Thymus (tissue), 11 donors: ENCODE data around the gene ARHGAP15. TPM values are rescaled to one million over a fixed set of nuclear protein-coding genes. Genes with fewer than 3 reads are reported as not detected.

Experiments
- DNase-seq, 9 donors: peaks; one replicate each; pipeline ENCODE4 v3.0.0-alpha.2; 2013; ENCODE audit warnings: low spot score in 9 of 9, low read depth in 6 of 9, missing footprints in 1 of 9
- H3K27ac ChIP-seq, 2 donors: one replicate each; pipeline ENCODE4 v1.5.1; 2013; ENCODE audit warnings: control low read depth in 1 of 2, low read depth in 1 of 2, low read length in 1 of 2, mild to moderate bottlenecking in 1 of 2, moderate library complexity in 1 of 2
- H3K27me3 ChIP-seq, 2 donors: one replicate each; pipeline ENCODE4 v1.5.1; 2013; ENCODE audit warnings: low read length in 1 of 2; ENCODE audit not compliant: control insufficient read depth in 2 of 2, insufficient read depth in 1 of 2
- H3K36me3 ChIP-seq, 2 donors: one replicate each; pipeline ENCODE4 v1.5.1; 2013; ENCODE audit warnings: low read length in 1 of 2, mild to moderate bottlenecking in 1 of 2, moderate library complexity in 1 of 2; ENCODE audit not compliant: control insufficient read depth in 2 of 2, insufficient read depth in 2 of 2
- H3K4me1 ChIP-seq, 2 donors: one replicate each; pipeline ENCODE4 v1.5.1; 2013; ENCODE audit warnings: low read length in 2 of 2; ENCODE audit not compliant: control insufficient read depth in 2 of 2, insufficient read depth in 2 of 2
- H3K4me3 ChIP-seq, 2 donors: one replicate each; pipeline ENCODE4 v1.5.1; 2013; ENCODE audit warnings: low read length in 2 of 2, control low read depth in 1 of 2, mild to moderate bottlenecking in 1 of 2
- H3K9me3 ChIP-seq, 2 donors: one replicate each; pipeline ENCODE4 v1.5.1; 2013; ENCODE audit warnings: low read length in 1 of 2, mild to moderate bottlenecking in 1 of 2; ENCODE audit not compliant: control insufficient read depth in 2 of 2, insufficient read depth in 1 of 2
- WGBS: extraction: QIAGEN DNeasy Blood & Tissue Kit; methylation state at CpG from one replicate; pipeline ENCODE4 v1.1.7; 2013; 5-methylcytosine and 5-hydroxymethylcytosine counted together
- polyA plus RNA-seq: library from polyadenylated mRNA; stranded (reverse); fragments of 200-250 nt; gene quantifications from one replicate; pipeline ENCODE4 v1.2.3, GENCODE V29; 2013
- total RNA-seq: library from RNA; stranded (reverse); fragments of 120-200 nt; gene quantifications from one replicate; pipeline ENCODE4 v1.2.4, GENCODE V29; 2013
- donor health status: healthy.

ARHGAP15 gene
- total and polyA plus RNA-seq, 2 donors: 55.8 to 182 TPM

- no peak overlapping the region for H3K27ac ChIP-seq
Measured at GRCh38 chr2:143608758-143609157, 479.5 kb downstream of the ARHGAP15 start.

GRCh38 chr2:143611336-143611735 is 482.1 kb downstream of the ARHGAP15 start:
- Histone ChIP-seq H3K4me1 (peaks cover 0 to 8% of the 10 kb centered on the region in 2 donors), H3K27me3 (no peaks in the 10 kb centered on the region), H3K36me3 (peaks cover 0 to 11% of the 10 kb centered on the region in 2 donors), H3K27ac (no peak overlapping the region), H3K9me3 (no peaks in the 10 kb centered on the region), H3K4me3 (no peak overlapping the region)
- WGBS: 97% methylated on average over 4 of the region's 4 CpGs
- no peak for DNase-seq

More at GRCh38 chr2:143608758-143609157, 479.5 kb downstream of the ARHGAP15 start:
- Histone ChIP-seq H3K27me3 (no peaks in the 10 kb centered on the region), H3K36me3 (peaks cover 0 to 11% of the 10 kb centered on the region in 2 donors), H3K4me3 (no peak overlapping the region), H3K4me1 (peaks cover 0 to 8% of the 10 kb centered on the region in 2 donors), H3K9me3 (no peaks in the 10 kb centered on the region)
- peak in 4 of 9 donors; percentile 5 to 61 (median 18) for DNase-seq

GRCh38 chr2:143615562-143615961 is 486.3 kb downstream of the ARHGAP15 start:
- no peaks in the 10 kb centered on the region for H3K27me3 ChIP-seq
- no peak overlapping the region for H3K27ac ChIP-seq
- WGBS: 96% methylated on average over 4 of the region's 4 CpGs
- no peaks in the 10 kb centered on the region for H3K4me1 ChIP-seq
- no peak overlapping the region for H3K4me3 ChIP-seq
- no peaks in the 10 kb centered on the region for H3K9me3 ChIP-seq
- H3K36me3 ChIP-seq: peaks cover 0 to 5% of the 10 kb centered on the region in 2 donors
- no peak for DNase-seq

GRCh38 chr2:143616452-143616851 is 487.2 kb downstream of the ARHGAP15 start:
- no peak overlapping the region for H3K4me3 ChIP-seq
- no peak overlapping the region for H3K27ac ChIP-seq
- H3K4me1 ChIP-seq: no peaks in the 10 kb centered on the region
- H3K36me3 ChIP-seq: peaks cover 0 to 5% of the 10 kb centered on the region in 2 donors
- H3K9me3 ChIP-seq: no peaks in the 10 kb centered on the region
- peak in 1 of 9 donors; percentile 19 for DNase-seq
- 20% methylated on average over 6 of the region's 6 CpGs for WGBS
- H3K27me3 ChIP-seq: no peaks in the 10 kb centered on the region

GRCh38 chr2:143617803-143618415 is 488.7 kb downstream of the ARHGAP15 start:
- WGBS: over 99% methylated on average over 2 of the region's 2 CpGs
- H3K27me3 ChIP-seq: no peaks in the 10 kb centered on the region

GRCh38 chr2:143622106-143622505 is 492.9 kb downstream of the ARHGAP15 start:
- WGBS: 99% methylated on average over 2 of the region's 2 CpGs
- no peak overlapping the region for H3K27ac ChIP-seq
- no peak overlapping the region for H3K4me3 ChIP-seq
- H3K27me3 ChIP-seq: no peaks in the 10 kb centered on the region
- no peak for DNase-seq
- H3K9me3 ChIP-seq: no peaks in the 10 kb centered on the region
- no peaks in the 10 kb centered on the region for H3K4me1 ChIP-seq
- peaks cover 16 to 33% of the 10 kb centered on the region in 2 donors for H3K36me3 ChIP-seq

More at GRCh38 chr2:143617803-143618415, 488.7 kb downstream of the ARHGAP15 start:
- no peaks in the 10 kb centered on the region for H3K9me3 ChIP-seq
- no peak overlapping the region for H3K4me3 ChIP-seq
- peaks cover 0 to 5% of the 10 kb centered on the region in 2 donors for H3K36me3 ChIP-seq
- no peak for DNase-seq
- H3K27ac ChIP-seq: no peak overlapping the region
- H3K4me1 ChIP-seq: no peaks in the 10 kb centered on the region

GRCh38 chr2:143623231-143623908 is 494.2 kb downstream of the ARHGAP15 start:
- no peak for DNase-seq
- no peaks in the 10 kb centered on the region for H3K9me3 ChIP-seq
- H3K4me1 ChIP-seq: no peaks in the 10 kb centered on the region
- H3K36me3 ChIP-seq: peaks cover 16 to 37% of the 10 kb centered on the region in 2 donors
- no peak overlapping the region for H3K27ac ChIP-seq
- 97% methylated on average over 6 of the region's 6 CpGs for WGBS
- H3K4me3 ChIP-seq: no peak overlapping the region
- H3K27me3 ChIP-seq: no peaks in the 10 kb centered on the region

GRCh38 chr2:143623909-143624260 is 494.7 kb downstream of the ARHGAP15 start:
- Histone ChIP-seq H3K4me1 (no peaks in the 10 kb centered on the region), H3K36me3 (peaks cover 16 to 38% of the 10 kb centered on the region in 2 donors), H3K27ac (no peak overlapping the region), H3K9me3 (no peaks in the 10 kb centered on the region), H3K27me3 (no peaks in the 10 kb centered on the region), H3K4me3 (no peak overlapping the region)
- no peak for DNase-seq
- WGBS: 94% methylated on average over 8 of the region's 8 CpGs

GRCh38 chr2:143629340-143629739 is 500.1 kb downstream of the ARHGAP15 start:
- peaks cover 11 to 29% of the 10 kb centered on the region in 2 donors for H3K36me3 ChIP-seq
- DNase-seq: no peak
- H3K4me3 ChIP-seq: no peak overlapping the region
- no peak overlapping the region for H3K27ac ChIP-seq
- H3K4me1 ChIP-seq: peaks cover 0 to 4% of the 10 kb centered on the region in 2 donors
- H3K9me3 ChIP-seq: no peaks in the 10 kb centered on the region
- no peaks in the 10 kb centered on the region for H3K27me3 ChIP-seq
